Muscle of leg (tissue), 11 donors: ENCODE data around the gene RERG. TPM values are rescaled to one million over a fixed set of nuclear protein-coding genes. Genes with fewer than 3 reads are reported as not detected.

Experiments
- DNase-seq: peaks from one replicate; pipeline ENCODE4 v3.0.0; 2013
- H3K27ac ChIP-seq: one replicate; pipeline ENCODE4 v1.5.1; 2013; ENCODE audit warnings: mild to moderate bottlenecking, low read length, control low read depth
- H3K27me3 ChIP-seq: one replicate; pipeline ENCODE4 v1.6.1; 2013; ENCODE audit warnings: low read length; ENCODE audit not compliant: control insufficient read depth, insufficient read depth
- H3K36me3 ChIP-seq: one replicate; pipeline ENCODE4 v1.6.1; 2013; ENCODE audit warnings: low read length; ENCODE audit not compliant: control insufficient read depth, insufficient read depth
- H3K4me1 ChIP-seq: one replicate; pipeline ENCODE4 v1.6.1; 2013; ENCODE audit warnings: low read length; ENCODE audit not compliant: control insufficient read depth, insufficient read depth
- H3K4me3 ChIP-seq: one replicate; pipeline ENCODE4 v1.5.1; 2013; ENCODE audit warnings: low read length, control low read depth
- H3K9me3 ChIP-seq: replicated peaks from 2 replicates; pipeline ENCODE4 v1.6.1; 2013; ENCODE audit warnings: low read depth, low read length; ENCODE audit not compliant: control insufficient read depth
- WGBS: methylation state at CpG from one replicate; pipeline ENCODE4 v1.1.5; 2013; ENCODE audit warnings: missing lambda C conversion rate; ENCODE audit not compliant: insufficient coverage; 5-methylcytosine and 5-hydroxymethylcytosine counted together
- polyA plus RNA-seq, 8 donors: library from polyadenylated mRNA; unstranded; fragments of 120-200 nt; gene quantifications; one replicate each; pipeline versions ENCODE4 v1.2.1 to v1.2.3, GENCODE V29; 2013; ENCODE audit warnings: inconsistent platforms in 1 of 8, low replicate concordance in 1 of 8; ENCODE audit not compliant: insufficient read length in 8 of 8, insufficient read depth in 1 of 8
- total RNA-seq: library from RNA; stranded (reverse); fragments of 120-200 nt; gene quantifications from one replicate; pipeline ENCODE4 v1.2.4, GENCODE V29; 2013

Gene RERG
- total and polyA plus RNA-seq, 9 donors = 3.8 to 8.1 (median 5.4) TPM

DNA sequence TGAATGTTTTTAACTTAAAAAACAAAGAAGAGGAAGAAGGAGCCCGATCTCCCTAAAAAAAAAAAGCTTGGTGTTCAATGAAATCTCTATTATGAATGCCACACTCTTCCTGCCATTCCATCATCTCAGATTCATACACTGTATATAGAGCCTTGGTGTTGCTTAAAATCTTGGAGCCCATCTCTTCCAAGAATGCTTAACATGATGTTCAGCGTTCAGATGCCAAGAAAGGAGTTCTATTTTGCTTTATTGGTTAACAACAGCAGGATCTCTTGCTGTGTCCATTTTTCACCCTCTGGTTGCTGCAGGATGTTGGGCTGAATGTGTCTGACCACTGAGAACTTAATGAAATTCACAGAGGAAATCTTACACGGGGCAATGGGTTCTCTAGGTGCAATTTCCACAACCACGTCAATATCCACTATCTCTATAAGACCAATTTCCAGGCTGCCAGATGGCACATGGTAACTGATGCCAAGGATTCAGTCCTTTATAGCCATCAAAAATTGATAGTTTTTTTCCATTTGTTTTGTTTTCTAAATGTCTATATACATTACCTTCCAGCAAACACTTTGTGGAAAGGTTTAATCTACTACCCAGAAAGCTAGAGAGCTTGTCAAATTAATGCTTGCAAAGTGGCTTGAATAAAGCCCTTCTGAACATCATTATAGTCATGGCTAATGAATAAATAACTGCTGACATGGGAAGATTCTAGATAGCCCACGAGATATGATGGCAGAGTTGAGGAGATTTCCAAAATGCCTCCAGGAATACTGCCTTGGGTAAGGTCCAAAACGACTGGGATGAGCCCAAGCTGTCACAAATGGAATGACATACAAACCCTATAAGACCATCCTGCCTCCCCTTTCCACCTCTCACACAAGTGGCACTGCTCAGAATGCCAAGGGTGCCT is 26.5 kb downstream of the RERG start:
- 22% methylated on average over 1 of the region's 6 CpGs for WGBS
- DNase-seq = peak; percentile 52
- no peaks in the 10 kb centered on the region for H3K27me3 ChIP-seq
- H3K4me1 ChIP-seq = peaks cover 2% of the 10 kb centered on the region
- no peak overlapping the region for H3K27ac ChIP-seq
- no peak overlapping the region for H3K4me3 ChIP-seq
- H3K36me3 ChIP-seq = no peaks in the 10 kb centered on the region
- H3K9me3 ChIP-seq = no peaks in the 10 kb centered on the region

DNA sequence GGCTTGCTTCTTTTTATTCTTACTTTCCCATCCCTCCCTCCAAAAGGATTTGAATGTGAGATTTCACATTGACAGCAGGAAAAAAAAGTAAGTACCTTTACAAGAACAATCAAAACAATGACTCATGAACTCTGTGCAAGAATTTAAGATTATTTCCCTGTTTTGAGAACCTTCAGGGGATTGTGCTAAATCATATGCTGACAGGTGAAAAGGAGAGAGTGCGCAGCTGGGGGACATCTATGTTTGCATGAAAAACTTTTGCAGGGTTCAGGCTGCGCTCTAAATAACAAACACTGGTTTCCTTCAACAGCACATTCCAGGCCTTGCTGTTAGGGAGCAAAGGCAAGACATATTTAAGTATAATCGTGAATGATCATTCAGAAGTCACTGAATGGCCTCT is 27.3 kb downstream of the RERG start:
- Histone ChIP-seq H3K4me1 (peaks cover 2% of the 10 kb centered on the region), H3K27me3 (no peaks in the 10 kb centered on the region), H3K4me3 (no peak overlapping the region), H3K27ac (no peak overlapping the region), H3K9me3 (no peaks in the 10 kb centered on the region), H3K36me3 (no peaks in the 10 kb centered on the region)
- no CpG with 5 or more reads among the region's 3 CpGs for WGBS
- peak; percentile 38 for DNase-seq

DNA sequence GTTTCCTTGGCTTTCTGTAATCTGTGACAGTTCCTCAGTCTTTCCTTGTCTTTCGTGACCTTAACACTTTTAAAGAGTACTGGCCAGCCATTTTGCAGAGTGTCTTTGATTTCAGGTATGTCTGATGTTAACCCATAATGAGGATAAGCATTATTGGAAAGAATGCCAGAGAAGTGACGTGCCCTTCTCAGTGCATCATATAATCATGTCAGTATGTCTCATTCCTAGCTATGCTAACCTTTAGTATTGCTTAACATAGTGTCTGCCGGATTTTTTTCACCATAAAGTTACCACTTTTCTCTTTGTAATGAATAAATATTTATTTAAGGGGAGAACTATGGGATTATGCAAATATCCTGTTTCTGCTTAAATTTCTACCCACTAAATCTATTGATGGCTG is 28.5 kb downstream of the RERG start:
- no CpG with 5 or more reads among the region's 3 CpGs for whole genome bisulfite sequencing
- H3K27me3 ChIP-seq = no peaks in the 10 kb centered on the region
- peaks cover 2% of the 10 kb centered on the region for H3K4me1 ChIP-seq
- no peaks in the 10 kb centered on the region for H3K36me3 ChIP-seq
- no peak overlapping the region for H3K27ac ChIP-seq
- no peak for DNase-seq
- no peak overlapping the region for H3K4me3 ChIP-seq
- H3K9me3 ChIP-seq = no peaks in the 10 kb centered on the region

DNA sequence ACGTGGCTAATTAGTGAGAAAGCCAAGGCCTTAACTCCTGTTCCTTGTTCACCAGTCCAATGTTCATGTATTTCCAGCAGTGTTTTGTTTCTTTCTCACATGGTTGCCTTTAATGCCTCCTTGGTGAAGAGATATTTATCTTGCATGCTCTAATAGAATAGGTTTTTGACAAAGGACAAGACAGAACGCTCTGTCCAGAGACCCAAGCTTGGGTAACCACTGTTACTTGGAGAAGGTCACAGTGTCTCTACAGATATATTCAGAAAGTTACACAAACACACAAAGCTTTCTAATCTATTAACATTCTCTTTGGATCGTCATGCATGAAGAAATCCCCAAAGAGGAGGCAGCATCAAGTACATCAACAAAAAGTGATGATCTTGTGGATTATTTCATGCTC is 33.1 kb downstream of the RERG start:
- Histone ChIP-seq H3K4me3 (no peak overlapping the region), H3K27me3 (no peaks in the 10 kb centered on the region), H3K4me1 (peaks cover 2% of the 10 kb centered on the region), H3K36me3 (no peaks in the 10 kb centered on the region), H3K9me3 (no peaks in the 10 kb centered on the region), H3K27ac (no peak overlapping the region)
- no peak for DNase-seq
- WGBS = 67% methylated on average over 1 of the region's 3 CpGs

DNA sequence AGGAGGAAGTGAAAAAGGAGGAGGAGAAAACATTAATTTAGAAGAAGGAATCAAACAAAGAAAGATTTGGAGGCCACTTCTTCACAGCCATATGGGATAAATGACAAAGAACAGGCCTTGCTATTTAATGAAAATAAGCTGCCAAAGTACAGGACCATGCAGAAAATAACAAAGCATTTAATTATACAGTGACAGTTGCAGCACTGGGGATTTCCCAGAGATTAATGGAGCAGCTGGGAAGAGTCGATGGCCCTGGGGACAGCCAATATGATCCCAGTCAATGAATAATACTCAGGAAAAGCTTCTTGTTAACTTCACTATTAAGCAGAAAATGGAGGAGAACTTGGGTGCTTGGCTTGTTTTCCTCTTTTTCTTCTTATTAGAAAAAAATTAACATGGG is 34.6 kb downstream of the RERG start:
- H3K27me3 ChIP-seq = no peaks in the 10 kb centered on the region
- peaks cover 2% of the 10 kb centered on the region for H3K4me1 ChIP-seq
- DNase-seq = peak; percentile 58
- no CpG with 5 or more reads among the region's 1 CpG for whole genome bisulfite sequencing
- H3K36me3 ChIP-seq = no peaks in the 10 kb centered on the region
- H3K4me3 ChIP-seq = no peak overlapping the region
- no peaks in the 10 kb centered on the region for H3K9me3 ChIP-seq
- H3K27ac ChIP-seq = no peak overlapping the region

DNA sequence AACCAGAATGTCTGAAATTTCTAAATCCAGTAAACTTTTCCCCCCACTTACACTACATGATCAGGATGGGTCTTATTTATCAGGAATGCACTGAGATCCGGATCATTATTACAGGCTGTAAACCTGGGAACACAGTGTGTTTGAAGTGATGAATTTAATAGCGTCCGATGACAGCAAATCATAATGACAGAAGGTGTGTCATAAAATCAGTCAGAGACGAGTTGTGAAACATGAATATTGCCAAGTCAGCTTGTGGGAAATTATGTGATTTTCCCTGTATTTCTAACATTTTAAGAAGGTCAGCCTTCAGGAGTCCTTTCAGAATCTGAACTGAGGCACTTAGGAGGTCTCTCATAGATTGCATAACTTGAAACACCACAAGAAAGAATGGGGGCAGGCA is 36.7 kb downstream of the RERG start:
- Histone ChIP-seq H3K36me3 (no peaks in the 10 kb centered on the region), H3K27me3 (no peaks in the 10 kb centered on the region), H3K9me3 (no peaks in the 10 kb centered on the region), H3K27ac (no peak overlapping the region), H3K4me1 (peaks cover 2% of the 10 kb centered on the region), H3K4me3 (no peak overlapping the region)
- no peak for DNase-seq
- WGBS = 81% methylated on average over 3 of the region's 4 CpGs

DNA sequence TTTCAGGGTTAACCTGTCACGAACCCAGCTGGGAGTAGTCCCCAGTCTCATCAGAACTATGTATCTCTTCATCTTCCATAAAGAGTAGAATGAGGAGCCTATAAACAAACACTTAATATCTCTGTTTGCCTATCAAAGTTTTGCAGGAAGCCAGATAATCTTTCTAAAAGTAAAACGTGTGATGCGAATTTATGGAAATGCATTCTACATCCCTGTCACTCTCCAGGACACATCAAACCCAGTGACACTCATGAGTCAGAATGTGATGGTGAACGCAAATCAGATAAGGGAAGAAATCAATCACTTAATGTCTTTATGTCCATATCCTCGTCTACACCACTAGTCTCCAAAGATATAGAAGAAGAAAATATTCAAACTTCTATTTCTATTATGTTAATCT is 37.4 kb downstream of the RERG start:
- Histone ChIP-seq H3K4me3 (no peak overlapping the region), H3K9me3 (no peaks in the 10 kb centered on the region), H3K4me1 (peaks cover 2% of the 10 kb centered on the region), H3K27ac (no peak overlapping the region), H3K27me3 (no peaks in the 10 kb centered on the region), H3K36me3 (no peaks in the 10 kb centered on the region)
- 60% methylated on average over 1 of the region's 5 CpGs for WGBS
- no peak for DNase-seq

DNA sequence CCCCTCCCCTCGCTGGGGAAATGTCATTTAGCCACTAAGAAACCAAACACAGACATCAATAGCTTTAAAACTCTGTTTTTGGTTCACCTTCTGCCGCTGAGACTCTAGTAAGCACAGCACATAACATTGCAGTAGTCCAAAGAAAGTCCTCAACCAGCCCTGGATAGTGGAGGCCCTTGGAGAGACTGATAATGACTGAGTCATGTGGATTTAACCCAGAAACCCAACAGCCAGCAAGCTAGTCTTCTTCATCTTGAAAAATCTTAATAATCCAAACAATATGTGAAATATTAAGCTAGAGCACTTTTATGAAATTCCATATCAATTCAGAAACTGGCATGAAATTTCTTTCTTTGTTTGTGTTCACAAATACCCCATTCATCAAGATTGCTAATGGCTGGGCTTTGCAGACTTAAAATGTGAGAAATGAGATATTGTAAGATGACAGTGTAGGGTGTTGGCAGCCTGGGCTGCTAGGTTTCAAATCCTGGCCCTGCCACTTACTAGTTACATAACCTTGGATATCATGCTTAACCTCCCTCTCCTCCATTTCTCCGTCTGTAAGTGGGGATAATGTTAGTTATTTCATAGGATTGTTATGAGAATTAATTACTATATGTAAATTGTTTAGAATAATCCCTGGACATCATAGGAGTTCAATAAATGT is 40.1 kb downstream of the RERG start:
- no peak overlapping the region for H3K27ac ChIP-seq
- no peaks in the 10 kb centered on the region for H3K27me3 ChIP-seq
- peak; percentile 46 for DNase-seq
- WGBS = 67% methylated on average over 1 of the region's 3 CpGs
- H3K4me1 ChIP-seq = no peaks in the 10 kb centered on the region
- H3K36me3 ChIP-seq = no peaks in the 10 kb centered on the region
- H3K9me3 ChIP-seq = no peaks in the 10 kb centered on the region
- no peak overlapping the region for H3K4me3 ChIP-seq

DNA sequence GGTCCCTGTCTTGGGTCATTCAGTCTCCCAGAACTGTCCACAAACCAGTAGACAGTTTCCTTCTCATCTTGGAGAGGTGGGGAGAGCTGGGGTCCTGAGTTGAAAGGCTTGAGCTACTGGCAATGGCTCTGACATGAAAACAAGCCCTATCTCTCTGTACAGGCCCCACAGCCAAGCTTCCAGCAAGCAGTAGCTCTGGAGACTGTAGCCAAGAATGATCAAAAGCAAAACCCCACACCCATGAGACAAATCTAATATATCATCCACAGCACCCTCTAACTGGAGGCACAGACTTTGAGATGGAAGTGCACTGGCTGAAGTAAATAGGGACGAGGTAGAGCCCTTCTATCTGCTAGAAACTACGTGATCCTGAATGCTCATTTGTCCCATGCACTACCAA is 40.9 kb downstream of the RERG start:
- Histone ChIP-seq H3K27me3 (no peaks in the 10 kb centered on the region), H3K9me3 (no peaks in the 10 kb centered on the region), H3K4me3 (no peak overlapping the region), H3K4me1 (no peaks in the 10 kb centered on the region), H3K36me3 (no peaks in the 10 kb centered on the region), H3K27ac (no peak overlapping the region)
- whole genome bisulfite sequencing = no CpG with 5 or more reads among the region's 2 CpGs
- DNase-seq = no peak

DNA sequence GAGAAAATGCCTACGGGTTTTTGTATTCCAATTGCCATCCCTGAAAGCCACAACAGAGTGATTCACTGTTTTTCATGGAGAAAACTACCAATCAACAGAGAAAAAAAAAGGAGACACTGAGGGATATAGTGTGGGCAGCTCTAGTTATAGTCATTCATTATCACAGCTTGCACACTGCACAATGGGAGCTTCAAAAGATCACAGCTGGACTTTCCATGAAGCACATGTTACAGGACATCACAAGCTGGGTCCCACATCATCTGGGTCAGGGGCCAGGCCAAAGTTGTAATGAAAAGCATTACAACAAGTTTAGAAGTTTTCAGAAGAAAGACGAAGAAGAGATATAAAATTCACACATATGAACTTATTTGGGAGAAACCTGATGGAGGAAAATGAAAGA is 41.5 kb downstream of the RERG start:
- Histone ChIP-seq H3K27ac (no peak overlapping the region), H3K9me3 (no peaks in the 10 kb centered on the region), H3K4me1 (no peaks in the 10 kb centered on the region), H3K36me3 (no peaks in the 10 kb centered on the region), H3K27me3 (no peaks in the 10 kb centered on the region), H3K4me3 (no peak overlapping the region)
- DNase-seq = no peak
- no CpG with 5 or more reads among the region's 2 CpGs for WGBS
